ENCODE data around the gene VEZF1.

GRCh38 chr17:57927048-57927723 lies 60.9 kb downstream of the VEZF1 start:
- TF ChIP-seq POLR2A (IDR thresholded peaks at IDR 0.05; ENCODE audit: low read length) (no peak), GATA1 (IDR thresholded peaks at IDR 0.05; ENCODE audit: low read depth, low read length) (no peak)
